ENCODE data around the gene PTPRN. TPM values are rescaled to one million over a fixed set of nuclear protein-coding genes. Genes with fewer than 3 reads are reported as not detected.

Gene PTPRN
- polyA plus RNA-seq, 1 donor from 2014 or later: 66.4 TPM

- H3F3A ChIP-seq (ENCODE audit: insufficient read depth, low read length, poor library complexity, severe bottlenecking): peaks cover 10% of the 10 kb centered on the region
- peak within 1 kb of the TSS; percentile 19 for H2AFZ ChIP-seq (ENCODE audit: low read depth, low read length)
- no peaks in the 10 kb centered on the region for H3K36me3 ChIP-seq (ENCODE audit: insufficient read depth, low read length)
- H3K4me2 ChIP-seq (ENCODE audit: low read length): peak within 1 kb of the TSS; percentile 52
- H3K9me3 ChIP-seq (ENCODE audit: low read length): no peaks in the 10 kb centered on the region
- H3K79me2 ChIP-seq (replicated peaks; ENCODE audit: insufficient read depth, low read length): no peaks in the 10 kb centered on the region
- no peaks in the 10 kb centered on the region for H3K27me3 ChIP-seq (ENCODE audit: insufficient read depth, low read depth, low read length)
- peak within 1 kb of the TSS; percentile 74 for H3K4me3 ChIP-seq (ENCODE audit: low read length)
- H4K20me1 ChIP-seq (ENCODE audit: insufficient read depth): no peaks in the 10 kb centered on the region
- TF ChIP-seq EZH2 (IDR thresholded peaks at IDR 0.05; ENCODE audit: borderline replicate concordance, insufficient read depth, low read length, poor library complexity, severe bottlenecking): no peak
- no peak for TF ChIP-seq SMC3 (conservative IDR thresholded peaks at IDR 0.05; ENCODE audit: poor library complexity)
- peak; percentile 71 for TF ChIP-seq MXI1 (conservative IDR thresholded peaks at IDR 0.05; ENCODE audit: poor library complexity, severe bottlenecking)
- no peak for TF ChIP-seq TAF1 (IDR thresholded peaks at IDR 0.05; ENCODE audit: low read depth)
- TF ChIP-seq CTCF (IDR thresholded peaks at IDR 0.05; ENCODE audit: poor library complexity, severe bottlenecking): no peak
- TF ChIP-seq RAD21 (conservative IDR thresholded peaks at IDR 0.05): no peak
- TF ChIP-seq REST (IDR thresholded peaks at IDR 0.05; ENCODE audit: borderline replicate concordance): peak; percentile 50
- TF ChIP-seq EP300 (conservative IDR thresholded peaks at IDR 0.05; ENCODE audit: poor library complexity, severe bottlenecking): peak; percentile 57
- TF ChIP-seq POLR2AphosphoS5 (IDR thresholded peaks at IDR 0.05): peak; percentile 77
- peak within 1 kb of the TSS; percentile 82 for H3K9ac ChIP-seq (ENCODE audit: low read length)
- no peaks in the 10 kb centered on the region for H3K9me2 ChIP-seq (ENCODE audit: insufficient read depth, low read length)
- peak within 1 kb of the TSS; percentile 79 for H3K27ac ChIP-seq (ENCODE audit: low read length)
These were observed 29.9 kb downstream of the PTPRN start, which contains the start of gene DNAJB2 for GRCh38 chr2:219279151-219279915. DNAJB2 (plus strand) TSS chr2:219279366; CDS start chr2:219279834, 468 bp downstream.

- H3K27me3 ChIP-seq (ENCODE audit: insufficient read depth, low read depth, low read length): no peaks in the 10 kb centered on the region
- no peaks in the 10 kb centered on the region for H3K9me3 ChIP-seq (ENCODE audit: low read length)
- H3K4me2 ChIP-seq (ENCODE audit: low read length): peak overlapping the region; percentile 52
- peak overlapping the region; percentile 74 for H3K4me3 ChIP-seq (ENCODE audit: low read length)
- no peaks in the 10 kb centered on the region for H4K20me1 ChIP-seq (ENCODE audit: insufficient read depth)
- H3K9ac ChIP-seq (ENCODE audit: low read length): peak overlapping the region; percentile 82
- H3K27ac ChIP-seq (ENCODE audit: low read length): peak overlapping the region; percentile 79
- TF ChIP-seq TAF1 (IDR thresholded peaks at IDR 0.05; ENCODE audit: low read depth) (no peak), EP300 (conservative IDR thresholded peaks at IDR 0.05; ENCODE audit: poor library complexity, severe bottlenecking) (no peak), MXI1 (conservative IDR thresholded peaks at IDR 0.05; ENCODE audit: poor library complexity, severe bottlenecking) (no peak), SMC3 (conservative IDR thresholded peaks at IDR 0.05; ENCODE audit: poor library complexity) (peak; percentile 18)
- peaks cover 10% of the 10 kb centered on the region for H3F3A ChIP-seq (ENCODE audit: insufficient read depth, low read length, poor library complexity, severe bottlenecking)
- H3K9me2 ChIP-seq (ENCODE audit: insufficient read depth, low read length): no peaks in the 10 kb centered on the region
- H2AFZ ChIP-seq (ENCODE audit: low read depth, low read length): no peak overlapping the region
- H3K36me3 ChIP-seq (ENCODE audit: insufficient read depth, low read length): no peaks in the 10 kb centered on the region
- no peaks in the 10 kb centered on the region for H3K79me2 ChIP-seq (replicated peaks; ENCODE audit: insufficient read depth, low read length)
These were observed 30.5 kb downstream of the PTPRN start for GRCh38 chr2:219278655-219279150.
